H1 (cell line): ENCODE measurements around the gene GNAQ. TPM values are rescaled to one million over a fixed set of nuclear protein-coding genes. Genes with fewer than 3 reads are reported as not detected.

Experiments
- CTCF ChIA-PET: fragments of 300-600 bp; sonication (Branson Sonifier 250); formaldehyde crosslinking; loops from one replicate; lab custom pipeline; 2021; ENCODE audit not compliant: partially characterized antibody; lab: Charles Lee
- POLR2A ChIA-PET: fragments of 300-600 bp; sonication (Branson Sonifier 250); formaldehyde crosslinking; loops from one replicate; lab custom pipeline; 2021; ENCODE audit warnings: inconsistent platforms; ENCODE audit not compliant: partially characterized antibody; lab: Charles Lee
- DNase-seq, 2 experiments: peaks; one replicate each; pipeline versions ENCODE4 v3.0.0 to v3.0.0-alpha.2; 2010 to 2022; ENCODE audit warnings: low spot score in 2 of 2, low read depth in 1 of 2, mixed read lengths in 1 of 2
- FAIRE-seq: peaks from 2 replicates; lab custom pipeline; 2011; peaks lifted over from hg19 to GRCh38; lab: Jason Lieb, UNC
- H2AFZ ChIP-seq: 2 replicates; pipeline ENCODE4 v1.8.1; 2012; ENCODE audit warnings: low read length, inconsistent platforms
- H2AK5ac ChIP-seq: 2 replicates; pipeline ENCODE4 v1.6.1; 2013; ENCODE audit warnings: low read depth, low read length
- H2BK120ac ChIP-seq: replicated peaks from 2 replicates; pipeline ENCODE3; 2013; ENCODE audit warnings: low read depth, low read length, inconsistent platforms
- H2BK12ac ChIP-seq: 2 replicates; pipeline ENCODE4 v1.6.1; 2013; ENCODE audit warnings: low read depth, low read length
- H2BK15ac ChIP-seq: 2 replicates; pipeline ENCODE4 v1.6.1; 2013; ENCODE audit warnings: low read length
- H2BK20ac ChIP-seq: 2 replicates; pipeline ENCODE4 v1.6.1; 2013; ENCODE audit warnings: low read length
- H2BK5ac ChIP-seq: 2 replicates; pipeline ENCODE4 v1.6.1; 2013; ENCODE audit warnings: low read depth, low read length
- H3K14ac ChIP-seq: 2 replicates; pipeline ENCODE4 v1.6.1; 2013; ENCODE audit warnings: inconsistent platforms; ENCODE audit not compliant: insufficient read length
- H3K18ac ChIP-seq: 2 replicates; pipeline ENCODE4 v1.6.1; 2013; ENCODE audit warnings: low read length; ENCODE audit errors: extremely low read depth
- H3K23ac ChIP-seq: 2 replicates; pipeline ENCODE4 v1.6.1; 2013; ENCODE audit warnings: inconsistent platforms; ENCODE audit not compliant: insufficient read length
- H3K23me2 ChIP-seq: 2 replicates; pipeline ENCODE4 v1.6.1; 2013; ENCODE audit warnings: low read depth, low read length
- H3K27ac ChIP-seq: 2 replicates; pipeline ENCODE4 v1.6.1; 2011; ENCODE audit warnings: low read depth, low read length, inconsistent platforms
- H3K27me3 ChIP-seq, 4 experiments: replicated peaks in 1 of 4; 1 replicate in 1 of 4; 2 replicates in 3 of 4; pipeline versions ENCODE4 v1.6.1 to v1.8.1; 2011 to 2013; ENCODE audit warnings: low read length in 3 of 4, mild to moderate bottlenecking in 3 of 4, inconsistent platforms in 2 of 4, mixed read lengths in 2 of 4, moderate library complexity in 1 of 4; ENCODE audit not compliant: control insufficient read depth in 3 of 4, insufficient read depth in 3 of 4; ENCODE audit errors: extremely low read depth in 1 of 4
- H3K36me3 ChIP-seq, 4 experiments: 2 replicates each; pipeline versions ENCODE4 v1.6.1 to v1.8.1; 2011 to 2013; ENCODE audit warnings: mild to moderate bottlenecking in 4 of 4, low read length in 3 of 4, moderate library complexity in 2 of 4, control low read depth in 1 of 4, inconsistent platforms in 1 of 4; ENCODE audit not compliant: insufficient read depth in 4 of 4, control insufficient read depth in 2 of 4
- H3K4ac ChIP-seq: replicated peaks from 2 replicates; pipeline ENCODE3; 2013; ENCODE audit warnings: low read length, low read depth, mixed read lengths, inconsistent platforms; ENCODE audit not compliant: insufficient read length
- H3K4me1 ChIP-seq, 4 experiments: replicated peaks in 1 of 4; 1 replicate in 1 of 4; 2 replicates in 3 of 4; pipeline versions ENCODE4 v1.6.1 to v1.8.1; 2011 to 2013; ENCODE audit warnings: low read length in 3 of 4, inconsistent platforms in 2 of 4, mixed read lengths in 1 of 4; ENCODE audit not compliant: insufficient read depth in 4 of 4, control insufficient read depth in 3 of 4
- H3K4me2 ChIP-seq, 2 experiments: 2 replicates each; pipeline versions ENCODE4 v1.6.1 to v1.8.1; 2011 to 2013; ENCODE audit warnings: low read depth in 2 of 2, low read length in 2 of 2, control low read depth in 1 of 2, inconsistent platforms in 1 of 2, mild to moderate bottlenecking in 1 of 2; ENCODE audit not compliant: insufficient read depth in 1 of 2
- H3K4me3 ChIP-seq, 4 experiments: fragments of 200-600, 300-600 bp in 1 of 4; sonication (generic), shearing (Covaris generic), sonication (Bioruptor Twin) in 1 of 4; 2 replicates each; pipeline versions ENCODE4 v1.5.1 to v1.8.1; 2011 to 2016; ENCODE audit warnings: low read length in 4 of 4, low read depth in 3 of 4, control low read depth in 2 of 4, inconsistent platforms in 2 of 4, mild to moderate bottlenecking in 2 of 4, mixed read lengths in 1 of 4, moderate library complexity in 1 of 4; ENCODE audit not compliant: insufficient read depth in 2 of 4; ENCODE audit errors: extremely low read depth in 1 of 4
- H3K56ac ChIP-seq: replicated peaks from 2 replicates; pipeline ENCODE3; 2013; ENCODE audit warnings: low read depth, mild to moderate bottlenecking, mixed read lengths, low read length, inconsistent platforms; ENCODE audit not compliant: insufficient read length
- H3K79me1 ChIP-seq: 2 replicates; pipeline ENCODE4 v1.6.1; 2013; ENCODE audit warnings: low read depth, low read length, control low read depth
- H3K79me2 ChIP-seq, 2 experiments: 2 replicates each; pipeline versions ENCODE4 v1.6.1 to v1.8.1; 2012 to 2013; ENCODE audit warnings: low read length in 2 of 2, mild to moderate bottlenecking in 2 of 2, inconsistent platforms in 1 of 2; ENCODE audit not compliant: insufficient read depth in 2 of 2, control insufficient read depth in 1 of 2
- H3K9ac ChIP-seq, 4 experiments: replicated peaks in 1 of 4; 1 replicate in 1 of 4; 2 replicates in 3 of 4; pipeline versions ENCODE4 v1.6.1 to v1.8.1; 2011 to 2013; ENCODE audit warnings: low read depth in 3 of 4, low read length in 3 of 4, control low read depth in 2 of 4, mild to moderate bottlenecking in 2 of 4, moderate library complexity in 2 of 4, inconsistent platforms in 1 of 4; ENCODE audit errors: extremely low read depth in 1 of 4
- H3K9me3 ChIP-seq, 2 experiments: 2 replicates each; pipeline versions ENCODE4 v1.6.1 to v1.8.1; 2012 to 2013; ENCODE audit warnings: mild to moderate bottlenecking in 2 of 2, moderate library complexity in 2 of 2, control low read depth in 1 of 2, inconsistent platforms in 1 of 2, low read depth in 1 of 2, low read length in 1 of 2, mixed read lengths in 1 of 2; ENCODE audit not compliant: insufficient read depth in 2 of 2
- H4K20me1 ChIP-seq, 2 experiments: replicated peaks in 1 of 2; 2 replicates each; pipeline versions ENCODE3 to v1.8.1; 2011 to 2013; ENCODE audit warnings: inconsistent platforms in 2 of 2, low read length in 2 of 2, mild to moderate bottlenecking in 1 of 2; ENCODE audit not compliant: insufficient read depth in 2 of 2, control insufficient read depth in 1 of 2
- H4K5ac ChIP-seq: 2 replicates; pipeline ENCODE4 v1.6.1; 2013; ENCODE audit warnings: low read length, low read depth, mixed read lengths, inconsistent platforms; ENCODE audit not compliant: insufficient read length
- H4K8ac ChIP-seq: 2 replicates; pipeline ENCODE4 v1.8.0; 2013; ENCODE audit warnings: mild to moderate bottlenecking, moderate library complexity, low read length, inconsistent platforms; ENCODE audit not compliant: insufficient read depth; ENCODE audit errors: extremely low read depth
- H4K91ac ChIP-seq: replicated peaks from 2 replicates; pipeline ENCODE3; 2013; ENCODE audit warnings: low read length, mixed read lengths, inconsistent platforms; ENCODE audit not compliant: insufficient read length
- ATF2 ChIP-seq: IDR thresholded peaks from 2 replicates; pipeline ENCODE4 v1.6.1; 2012; ENCODE audit warnings: low read length, inconsistent platforms
- CTBP2 ChIP-seq: IDR thresholded peaks from 2 replicates; pipeline ENCODE4 v1.7.0; 2011; ENCODE audit warnings: borderline replicate concordance, mild to moderate bottlenecking, moderate library complexity, mixed read lengths, low read length; ENCODE audit not compliant: insufficient read depth, insufficient read length
- HDAC6 ChIP-seq: IDR thresholded peaks from one replicate; pipeline ENCODE4 v1.7.1; 2012; ENCODE audit warnings: low read depth, mild to moderate bottlenecking, inconsistent platforms, low read length, moderate library complexity
- NANOG ChIP-seq: IDR thresholded peaks from 2 replicates; pipeline ENCODE4 v1.6.1; 2011; ENCODE audit warnings: low read length, low read depth, mild to moderate bottlenecking, inconsistent platforms; ENCODE audit not compliant: insufficient read depth, poor library complexity, severe bottlenecking
- NRF1 ChIP-seq: IDR thresholded peaks from 2 replicates; pipeline ENCODE4 v1.6.1; 2011; ENCODE audit warnings: mild to moderate bottlenecking, low read depth, low read length, improper control_type of control experiment
- POU5F1 ChIP-seq: IDR thresholded peaks from 2 replicates; pipeline ENCODE4 v1.6.1; 2011; ENCODE audit warnings: low read depth, mild to moderate bottlenecking, low read length, moderate library complexity
- RAD21 ChIP-seq, 2 experiments: IDR thresholded peaks in 1 of 2; conservative IDR thresholded peaks in 1 of 2; 2 replicates each; pipeline ENCODE4 v1.6.1; 2011; ENCODE audit warnings: low read depth in 2 of 2, low read length in 2 of 2, improper control_type of control experiment in 1 of 2, inconsistent platforms in 1 of 2, mild to moderate bottlenecking in 1 of 2, moderate library complexity in 1 of 2
- RNF2 ChIP-seq: fragments of 200-900, 300-1000 bp; sonication (generic); IDR thresholded peaks from 2 replicates; pipeline ENCODE4 v1.7.1; 2016; ENCODE audit warnings: borderline replicate concordance, low read depth, mild to moderate bottlenecking, antibody characterized with exemption, low read length; ENCODE audit not compliant: poor library complexity, severe bottlenecking; ENCODE audit errors: missing control alignments
- SIRT6 ChIP-seq: IDR thresholded peaks from one replicate; pipeline ENCODE4 v1.7.1; 2012; ENCODE audit warnings: low read length, inconsistent platforms
- SP2 ChIP-seq: IDR thresholded peaks from 2 replicates; pipeline ENCODE4 v1.6.1; 2012; ENCODE audit warnings: mild to moderate bottlenecking, low read length, inconsistent platforms
- TAF1 ChIP-seq: IDR thresholded peaks from 2 replicates; pipeline ENCODE4 v1.6.1; 2011; ENCODE audit warnings: mild to moderate bottlenecking, low read depth, low read length
- TBP ChIP-seq: IDR thresholded peaks from 2 replicates; pipeline ENCODE4 v1.6.1; 2011; ENCODE audit warnings: low read depth, low read length, improper control_type of control experiment
- WGBS, 2 experiments: shearing (Covaris generic) in 1 of 2; methylation state at CpG; one replicate each; pipeline versions ENCODE4 v1.1.6 to v1.1.7; 2013 to 2015; ENCODE audit warnings: low lambda C conversion rate in 2 of 2, mixed read lengths in 2 of 2, inconsistent platforms in 1 of 2, low coverage in 1 of 2, missing lambda C conversion rate in 1 of 2; ENCODE audit not compliant: insufficient replicate concordance in 2 of 2, insufficient coverage in 1 of 2, insufficient read length in 1 of 2; ENCODE audit errors: extremely low coverage in 1 of 2, missing lambda C conversion rate in 1 of 2; 5-methylcytosine and 5-hydroxymethylcytosine counted together
- polyA plus RNA-seq, 7 experiments: library from polyadenylated mRNA; depleted of rRNA in 3 of 7; stranded (reverse) in 5 of 7; unstranded in 2 of 7; fragments of >200 nt in 5 of 7; fragments of 200-250 nt in 2 of 7; gene quantifications; 1 replicate in 5 of 7; 2 replicates in 1 of 7; 4 replicates in 1 of 7; pipeline versions ENCODE4 v1.2.1 to v1.2.3, GENCODE V29; 2011 to 2013; ENCODE audit warnings: missing spikeins in 2 of 7, mixed read lengths in 2 of 7
- total RNA-seq: library from RNA; stranded (reverse); fragmentation: NEBNext Ultra II Directional; extraction: Animal tissue kit (Norgen Biotek cat#: 25700); gene quantifications from 2 replicates; pipeline ENCODE4 v1.2.1, GENCODE V29; 2021

GNAQ gene
- total and polyA plus RNA-seq, 2 of the 8 experiments (the other 6 are each of a cell fraction or from before 2014, with no cell fraction given) = 22.8 to 63.8 TPM

DNA sequence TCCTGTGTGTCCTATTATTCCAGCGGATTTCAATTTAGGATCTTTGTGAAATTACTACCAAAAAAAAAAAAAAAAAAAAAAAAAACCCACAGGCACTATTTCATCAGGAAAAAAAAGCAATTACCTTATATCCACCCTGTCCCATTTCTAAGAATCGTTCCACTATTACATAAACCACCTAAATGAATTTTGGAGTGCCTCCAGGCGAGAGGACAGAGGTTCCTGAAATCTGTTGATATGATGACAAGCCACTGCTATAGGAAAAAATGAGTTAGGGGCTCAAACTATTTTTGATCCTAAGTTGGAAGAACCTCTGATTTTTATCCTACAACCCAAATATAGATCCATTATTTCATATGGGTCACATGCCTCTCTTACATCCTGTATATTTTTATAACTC is 177.9 kb downstream of the GNAQ start:
- Histone ChIP-seq H3K9ac (no peak overlapping the region), H2BK12ac (no peak overlapping the region), H3K14ac (no peak overlapping the region), H3K27me3 (no peaks in the 10 kb centered on the region), H3K4me1 (peaks cover 0 to 7% (median 3%) of the 10 kb centered on the region in 4 experiments; a peak in 3 of 7 replicates), H4K91ac (no peak overlapping the region), H3K36me3 (no peaks in the 10 kb centered on the region), H3K23ac (no peak overlapping the region), H3K79me1 (peaks cover 9% of the 10 kb centered on the region; the same call in 1 of the 2 replicates), H3K56ac (no peak overlapping the region), H3K4me2 (no peak overlapping the region), H3K23me2 (no peaks in the 10 kb centered on the region), H3K4me3 (no peak overlapping the region), H3K79me2 (0 out of 4 replicates have a peak, but pooled peaks cover 0 to 2% of the 10 kb centered on the region in 2 experiments), H2BK15ac (no peak overlapping the region), H4K5ac (no peak overlapping the region), H3K4ac (no peak overlapping the region), H2BK20ac (no peak overlapping the region), H3K9me3 (no peaks in the 10 kb centered on the region), H2BK120ac (no peak overlapping the region), H3K18ac (no peak overlapping the region), H3K27ac (no peak overlapping the region), H2AFZ (no peak overlapping the region), H2BK5ac (no peak overlapping the region), H2AK5ac (no peak overlapping the region), H4K20me1 (peaks cover 0 to 2% of the 10 kb centered on the region in 2 experiments), H4K8ac (no peak overlapping the region)
- POLR2A ChIA-PET = no interaction called here
- CTCF ChIA-PET = no interaction called here
- FAIRE-seq = no peak
- 93% methylated on average over 3 of the region's 3 CpGs; no CpG with 5 or more reads in 1 of the 2 experiments for WGBS, 2 experiments
- DNase-seq = no peak
- TF ChIP-seq TAF1 (no peak), POU5F1 (no peak), CTBP2 (no peak), SP2 (no peak), NANOG (no peak), NRF1 (no peak), RNF2 (no peak), HDAC6 (no peak), RAD21 (IDR thresholded peaks at IDR 0.05 in 1 of 2, conservative IDR thresholded peaks at IDR 0.05 in 1 of 2; ENCODE audit: low read depth in 2 of 2, low read length in 2 of 2) (no peak), SIRT6 (no peak), ATF2 (no peak), TBP (no peak)
